HT-29 (cell line): ENCODE results near the gene GGCT. TPM values are rescaled to one million over a fixed set of nuclear protein-coding genes. Genes with fewer than 3 reads are reported as not detected.
"Not testable (repeated sequence)": the region's sequence is repeated elsewhere in the genome, so short reads cannot be mapped to it uniquely, and the experiment has no call there.

ENCODE experiments used
- DNase-seq: peaks from one replicate; pipeline ENCODE4 v3.0.0-alpha.2; 2015; ENCODE audit warnings: low spot score
- total RNA-seq: library from RNA; depleted of rRNA; stranded (reverse); fragments of >200 nt; shearing (Covaris generic); gene quantifications from 2 replicates; pipeline ENCODE4 v1.2.3, GENCODE V29; 2014; rRNA removed

Gene GGCT
- 123 TPM in 2 replicates for total RNA-seq

GRCh38 chr7:30504301-30505173 is at the start of gene GGCT:
GGCT (minus strand) TSS chr7:30504829; CDS start chr7:30504709, 120 bp downstream.
- peak; percentile 100 for DNase-seq

GRCh38 chr7:30553546-30553945 is 48.9 kb upstream of the GGCT start:
- no peak for DNase-seq

GRCh38 chr7:30553141-30553540 is 48.5 kb upstream of the GGCT start:
- no peak for DNase-seq

- no peak for DNase-seq
Observed at GRCh38 chr7:30552330-30552729, 47.7 kb upstream of the GGCT start.

- DNase-seq, result peak; percentile 20
Observed at GRCh38 chr7:30549931-30550493, 45.4 kb upstream of the GGCT start.

GRCh38 chr7:30548845-30549244 is 44.2 kb upstream of the GGCT start:
- peak; percentile 96 for DNase-seq

GRCh38 chr7:30546596-30546995 is 42.0 kb upstream of the GGCT start:
- no peak for DNase-seq

GRCh38 chr7:30545791-30546555 is 41.3 kb upstream of the GGCT start:
- no peak for DNase-seq

GRCh38 chr7:30543813-30544525 is 39.3 kb upstream of the GGCT start:
- DNase-seq, result no peak

- DNase-seq, result not testable (repeated sequence)
Observed at GRCh38 chr7:30543115-30543514, 38.5 kb upstream of the GGCT start.

GRCh38 chr7:30533886-30534285 is 29.3 kb upstream of the GGCT start:
- no peak for DNase-seq

- DNase-seq, result no peak
Observed at GRCh38 chr7:30531286-30531685, 26.7 kb upstream of the GGCT start.

- no peak for DNase-seq
Observed at GRCh38 chr7:30530373-30530772, 25.7 kb upstream of the GGCT start.

GRCh38 chr7:30528779-30529178 is 24.1 kb upstream of the GGCT start:
- DNase-seq, result no peak

GRCh38 chr7:30527297-30527696 is 22.7 kb upstream of the GGCT start:
- DNase-seq, result not testable (repeated sequence)

- no peak for DNase-seq
Observed at GRCh38 chr7:30526163-30526562, 21.5 kb upstream of the GGCT start.

- no peak for DNase-seq
Observed at GRCh38 chr7:30525429-30525828, 20.8 kb upstream of the GGCT start.

- DNase-seq, result peak; percentile 56
Observed at GRCh38 chr7:30524545-30524944, 19.9 kb upstream of the GGCT start.

- DNase-seq, result no peak
Observed at GRCh38 chr7:30523466-30523865, 18.8 kb upstream of the GGCT start.

GRCh38 chr7:30522159-30522558 is 17.5 kb upstream of the GGCT start:
- DNase-seq, result no peak

GRCh38 chr7:30521532-30521931 is 16.9 kb upstream of the GGCT start:
- no peak for DNase-seq

- DNase-seq, result peak; percentile 81
Observed at GRCh38 chr7:30519122-30519521, 14.5 kb upstream of the GGCT start.
